Measurements from ENCODE around the gene MEGF6. TPM values are rescaled to one million over a fixed set of nuclear protein-coding genes. Genes with fewer than 3 reads are reported as not detected.

The MEGF6 gene
- total and polyA plus RNA-seq, 2 of the 8 experiments (the other 6 are each of a cell fraction or from before 2014, with no cell fraction given): 4.1 to 14.8 TPM

GRCh38 chr1:3496916-3497315 is 114.4 kb downstream of the MEGF6 start:
- H2BK5ac ChIP-seq (ENCODE audit: low read depth, low read length): no peak overlapping the region
- no peak overlapping the region for H3K9ac ChIP-seq (replicated peaks in 1 of 4; ENCODE audit: extremely low read depth in 1 of 4, low read depth in 3 of 4, low read length in 3 of 4)
- no peak overlapping the region for H2BK20ac ChIP-seq (ENCODE audit: low read length)
- no peak overlapping the region for H3K56ac ChIP-seq (replicated peaks; ENCODE audit: insufficient read length, low read depth, low read length)
- no peak overlapping the region for H3K4ac ChIP-seq (replicated peaks; ENCODE audit: insufficient read length, low read depth, low read length)
- DNase-seq (ENCODE audit: low read depth in 1 of 2, low spot score in 2 of 2): no peak
- H3K36me3 ChIP-seq (ENCODE audit: control insufficient read depth in 2 of 4, insufficient read depth in 4 of 4, low read length in 3 of 4): no peaks in the 10 kb centered on the region; a peak in 2 of 8 replicates
- H3K27me3 ChIP-seq (replicated peaks in 1 of 4; ENCODE audit: control insufficient read depth in 3 of 4, extremely low read depth in 1 of 4, insufficient read depth in 3 of 4, low read length in 3 of 4): no peaks in the 10 kb centered on the region
- no peak overlapping the region for H2BK120ac ChIP-seq (replicated peaks; ENCODE audit: low read depth, low read length)
- no peak overlapping the region for H3K14ac ChIP-seq (ENCODE audit: insufficient read length)
- no peaks in the 10 kb centered on the region for H3K79me2 ChIP-seq (ENCODE audit: control insufficient read depth in 1 of 2, insufficient read depth in 2 of 2, low read length in 2 of 2)
- no peak overlapping the region for H3K18ac ChIP-seq (ENCODE audit: extremely low read depth, low read length)
- no peak overlapping the region for H4K5ac ChIP-seq (ENCODE audit: insufficient read length, low read depth, low read length)
- peaks cover 0 to 4% (median 0%) of the 10 kb centered on the region in 4 experiments; a peak in 2 of 7 replicates for H3K4me1 ChIP-seq (replicated peaks in 1 of 4; ENCODE audit: control insufficient read depth in 3 of 4, insufficient read depth in 4 of 4, low read length in 3 of 4)
- no peak overlapping the region for H4K91ac ChIP-seq (replicated peaks; ENCODE audit: insufficient read length, low read length)
- FAIRE-seq: no peak
- peaks cover 2 to 9% of the 10 kb centered on the region in 2 experiments for H4K20me1 ChIP-seq (replicated peaks in 1 of 2; ENCODE audit: control insufficient read depth in 1 of 2, insufficient read depth in 2 of 2, low read length in 2 of 2)
- no peak overlapping the region for H3K23ac ChIP-seq (ENCODE audit: insufficient read length)
- CTCF ChIA-PET (ENCODE audit: partially characterized antibody): interaction anchor here (0.9 to 2.4 kb wide), 6 partner anchors 8 to 199 kb away, joined by 3 to 9 read pairs (median 4); no protein-coding TSS in a partner anchor
- POLR2A ChIA-PET (ENCODE audit: partially characterized antibody): interaction anchor here (0.9 kb wide), 1 partner anchor 25 kb away, joined by 3 read pairs; no protein-coding TSS in a partner anchor
- H2BK12ac ChIP-seq (ENCODE audit: low read depth, low read length): no peak overlapping the region
- H3K4me2 ChIP-seq (ENCODE audit: insufficient read depth in 1 of 2, low read depth in 2 of 2, low read length in 2 of 2): no peak overlapping the region
- WGBS, 2 experiments (ENCODE audit: extremely low coverage in 1 of 2, insufficient coverage in 1 of 2, insufficient read length in 1 of 2, insufficient replicate concordance in 2 of 2, low coverage in 1 of 2, low lambda C conversion rate in 2 of 2, missing lambda C conversion rate in 1 of 2): 95% methylated on average over 14 of the region's 20 CpGs; no CpG with 5 or more reads in 1 of the 2 experiments
- no peak overlapping the region for H3K27ac ChIP-seq (ENCODE audit: low read depth, low read length)
- no peak overlapping the region for H2AK5ac ChIP-seq (ENCODE audit: low read depth, low read length)
- H3K23me2 ChIP-seq (ENCODE audit: low read depth, low read length): no peaks in the 10 kb centered on the region
- no peaks in the 10 kb centered on the region for H3K9me3 ChIP-seq (ENCODE audit: insufficient read depth in 2 of 2, low read depth in 1 of 2, low read length in 1 of 2)
- no peaks in the 10 kb centered on the region for H3K79me1 ChIP-seq (ENCODE audit: low read depth, low read length)
- H2BK15ac ChIP-seq (ENCODE audit: low read length): no peak overlapping the region
- H3K4me3 ChIP-seq (ENCODE audit: extremely low read depth in 1 of 4, insufficient read depth in 2 of 4, low read depth in 3 of 4, low read length in 4 of 4): no peak overlapping the region
- no peak overlapping the region for H4K8ac ChIP-seq (ENCODE audit: extremely low read depth, insufficient read depth, low read length)
- no peak overlapping the region for H2AFZ ChIP-seq (ENCODE audit: low read length)
- no peak for TF ChIP-seq TEAD4 (IDR thresholded peaks at IDR 0.05; ENCODE audit: low read depth, low read length)
- TF ChIP-seq KDM1A (IDR thresholded peaks at IDR 0.05; ENCODE audit: borderline replicate concordance, low read length): no peak
- no peak for TF ChIP-seq NRF1 (IDR thresholded peaks at IDR 0.05; ENCODE audit: low read depth, low read length)
- TF ChIP-seq USF2 (IDR thresholded peaks at IDR 0.05; ENCODE audit: low read length): no peak
- no peak for TF ChIP-seq EP300 (IDR thresholded peaks at IDR 0.05; ENCODE audit: borderline replicate concordance in 1 of 2, low read depth in 2 of 2, low read length in 2 of 2)
- no peak for TF ChIP-seq POU5F1 (IDR thresholded peaks at IDR 0.05; ENCODE audit: low read depth, low read length)
- TF ChIP-seq ATF2 (IDR thresholded peaks at IDR 0.05; ENCODE audit: low read length): no peak
- no peak for TF ChIP-seq BACH1 (IDR thresholded peaks at IDR 0.05; ENCODE audit: low read length)
- TF ChIP-seq EZH2 (IDR thresholded peaks at IDR 0.05; ENCODE audit: low read depth, low read length, severe bottlenecking): no peak
- no peak for TF ChIP-seq GABPA (IDR thresholded peaks at IDR 0.05; ENCODE audit: borderline replicate concordance, insufficient read depth, low read length)
- no peak for TF ChIP-seq TBP (IDR thresholded peaks at IDR 0.05; ENCODE audit: low read depth, low read length)

All from H1 (cell line).